Ascending aorta (tissue), 2 donors: ENCODE measurements around the gene WFS1. TPM values are rescaled to one million over a fixed set of nuclear protein-coding genes. Genes with fewer than 3 reads are reported as not detected.

Experiments used
- DNase-seq, 2 donors: peaks; one replicate each; pipeline ENCODE4 v3.0.0-alpha.2; 2019; ENCODE audit warnings: low spot score in 2 of 2
- H3K27ac ChIP-seq, 2 donors: fragments of 200-600 bp; sonication (generic); one replicate each; pipeline ENCODE4 v1.5.1; 2016 to 2017; ENCODE audit warnings: mild to moderate bottlenecking in 1 of 2
- H3K27me3 ChIP-seq: fragments of 200-600 bp; sonication (generic); one replicate; pipeline ENCODE4 v1.5.1; 2017
- H3K36me3 ChIP-seq, 2 donors: fragments of 200-600 bp; sonication (generic); one replicate each; pipeline ENCODE4 v1.5.1; 2016
- H3K4me1 ChIP-seq, 2 donors: fragments of 200-600 bp; sonication (generic); one replicate each; pipeline ENCODE4 v1.5.1; 2016 to 2017; ENCODE audit warnings: mild to moderate bottlenecking in 1 of 2
- H3K4me3 ChIP-seq, 2 donors: fragments of 200-600 bp; sonication (generic); one replicate each; pipeline ENCODE4 v1.5.1; 2016 to 2017; ENCODE audit warnings: mild to moderate bottlenecking in 1 of 2
- H3K9me3 ChIP-seq, 2 donors: fragments of 200-600 bp; sonication (generic); one replicate each; pipeline ENCODE4 v1.5.1; 2016
- intact Hi-C: fragments of 100-400 bp; cut with DNase I; formaldehyde crosslinking; loops from one replicate; pipeline ENCODE4 v1.15.1; 2023
- total RNA-seq: library from RNA; depleted of rRNA; stranded (reverse); fragments of >200 nt; gene quantifications from one replicate; pipeline ENCODE4 v1.1.0, GENCODE V29; 2016
- TF ChIP-seq, protein P1 (sequence below), 3 experiments: fragments of 200-600 bp in 2 of 3; fragments of 450-650 bp in 1 of 3; sonication (generic) in 2 of 3; IDR thresholded peaks; one replicate each; pipeline ENCODE4 v1.5.1; 2016 to 2019; ENCODE audit warnings: antibody characterized with exemption in 3 of 3, mild to moderate bottlenecking in 1 of 3, moderate library complexity in 1 of 3

WFS1 gene
- total RNA-seq, 1 donor from 2014 or later, result 166 TPM

DNA sequence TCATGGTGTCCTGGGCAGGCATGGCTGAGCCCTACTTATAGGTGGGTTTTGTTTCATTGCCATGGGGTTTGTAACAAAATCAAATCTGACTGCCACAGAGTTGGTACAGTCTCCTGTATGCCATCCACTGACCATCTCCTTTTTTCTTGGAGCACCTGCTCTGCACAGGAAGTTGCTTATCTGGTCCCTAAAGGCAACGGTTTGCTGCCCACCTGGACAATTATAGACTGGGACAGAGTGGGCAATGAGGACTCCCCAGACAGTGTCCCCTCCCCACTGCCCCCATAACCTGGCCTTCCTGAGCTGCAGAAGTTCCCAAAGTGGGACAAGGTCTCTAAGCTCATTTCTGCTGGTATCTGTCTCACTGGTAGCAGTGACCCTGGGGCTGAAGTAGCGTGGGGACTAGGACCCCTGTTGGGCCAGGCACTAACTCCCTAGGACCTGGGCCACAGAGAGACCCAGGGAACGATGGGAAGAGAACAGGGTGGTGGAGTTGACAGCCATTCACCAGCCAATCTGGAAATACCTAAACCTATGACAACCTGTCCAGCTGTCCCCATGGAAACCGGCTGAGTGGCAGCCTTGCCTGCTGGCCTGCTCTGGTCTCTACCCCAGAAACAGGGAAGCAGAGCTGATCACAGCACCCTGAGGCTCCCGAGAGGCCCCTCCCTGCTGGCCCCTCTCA, 64.7 kb downstream of the WFS1 start:
- Histone ChIP-seq H3K4me1 (no peaks in the 10 kb centered on the region), H3K9me3 (no peaks in the 10 kb centered on the region), H3K36me3 (no peaks in the 10 kb centered on the region), H3K27me3 (no peaks in the 10 kb centered on the region), H3K4me3 (no peak overlapping the region), H3K27ac (no peak overlapping the region)
- TF ChIP-seq, protein P1, sequence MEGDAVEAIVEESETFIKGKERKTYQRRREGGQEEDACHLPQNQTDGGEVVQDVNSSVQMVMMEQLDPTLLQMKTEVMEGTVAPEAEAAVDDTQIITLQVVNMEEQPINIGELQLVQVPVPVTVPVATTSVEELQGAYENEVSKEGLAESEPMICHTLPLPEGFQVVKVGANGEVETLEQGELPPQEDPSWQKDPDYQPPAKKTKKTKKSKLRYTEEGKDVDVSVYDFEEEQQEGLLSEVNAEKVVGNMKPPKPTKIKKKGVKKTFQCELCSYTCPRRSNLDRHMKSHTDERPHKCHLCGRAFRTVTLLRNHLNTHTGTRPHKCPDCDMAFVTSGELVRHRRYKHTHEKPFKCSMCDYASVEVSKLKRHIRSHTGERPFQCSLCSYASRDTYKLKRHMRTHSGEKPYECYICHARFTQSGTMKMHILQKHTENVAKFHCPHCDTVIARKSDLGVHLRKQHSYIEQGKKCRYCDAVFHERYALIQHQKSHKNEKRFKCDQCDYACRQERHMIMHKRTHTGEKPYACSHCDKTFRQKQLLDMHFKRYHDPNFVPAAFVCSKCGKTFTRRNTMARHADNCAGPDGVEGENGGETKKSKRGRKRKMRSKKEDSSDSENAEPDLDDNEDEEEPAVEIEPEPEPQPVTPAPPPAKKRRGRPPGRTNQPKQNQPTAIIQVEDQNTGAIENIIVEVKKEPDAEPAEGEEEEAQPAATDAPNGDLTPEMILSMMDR (IDR thresholded peaks at IDR 0.05), result no peak
- no peak for DNase-seq
- intact Hi-C loops, result no loop called here

DNA sequence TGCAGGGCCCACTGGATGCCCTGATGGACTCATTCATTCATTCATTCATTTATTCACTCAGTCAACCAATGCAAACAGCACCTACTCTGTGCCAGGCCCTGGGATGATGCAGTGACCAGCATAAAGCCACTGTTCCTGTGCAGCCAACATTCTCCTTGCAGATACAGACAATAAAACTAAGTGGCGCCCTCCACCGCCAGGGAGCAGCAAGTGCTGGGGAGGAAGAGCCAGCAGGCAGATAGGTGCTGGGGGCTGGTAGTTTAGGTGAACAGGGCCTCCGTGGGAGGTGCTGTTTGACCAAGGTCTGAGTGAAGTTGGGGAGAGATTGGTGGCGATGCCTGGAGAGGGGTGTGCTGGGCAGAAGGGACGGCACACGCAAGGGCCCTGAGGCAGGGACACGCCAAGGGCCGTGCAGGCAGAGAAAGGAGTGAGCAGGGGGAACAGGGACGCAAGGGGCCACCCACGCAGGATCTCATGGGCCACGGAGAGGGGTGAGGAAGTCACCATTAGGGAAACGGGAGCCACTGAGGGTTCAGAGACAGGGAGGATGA, 65.5 kb downstream of the WFS1 start:
- DNase-seq, result no peak
- Histone ChIP-seq H3K27ac (no peak overlapping the region), H3K36me3 (no peaks in the 10 kb centered on the region), H3K4me3 (no peak overlapping the region), H3K27me3 (no peaks in the 10 kb centered on the region), H3K9me3 (no peaks in the 10 kb centered on the region), H3K4me1 (no peaks in the 10 kb centered on the region)
- intact Hi-C loops, result no loop called here
- TF ChIP-seq, protein P1 (IDR thresholded peaks at IDR 0.05), result no peak

DNA sequence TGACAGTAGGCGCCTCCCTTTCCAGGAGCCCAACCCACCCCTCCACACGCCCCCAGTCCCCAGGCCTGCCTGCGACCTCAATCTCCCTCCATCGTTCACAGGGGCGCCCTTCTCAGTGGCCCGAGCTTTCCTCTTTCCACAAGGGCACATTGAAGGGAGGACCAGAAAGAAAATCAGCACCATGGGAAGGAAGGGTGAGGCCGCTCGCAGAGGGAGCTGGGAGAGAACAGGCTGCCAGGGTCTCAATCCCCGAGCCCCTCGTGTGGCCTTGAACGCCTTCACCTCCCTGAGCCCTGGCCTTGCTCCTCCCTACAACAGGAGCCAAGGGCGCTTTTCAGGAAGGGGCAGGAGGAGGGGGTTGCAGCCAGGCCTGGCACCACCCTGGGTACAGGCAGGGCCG, 66.5 kb downstream of the WFS1 start:
- H3K27ac ChIP-seq, result no peak overlapping the region
- TF ChIP-seq, protein P1 (IDR thresholded peaks at IDR 0.05), result no peak
- H3K4me3 ChIP-seq, result no peak overlapping the region
- H3K36me3 ChIP-seq, result no peaks in the 10 kb centered on the region
- no peaks in the 10 kb centered on the region for H3K27me3 ChIP-seq
- no peak for DNase-seq
- intact Hi-C loops, result no loop called here
- H3K9me3 ChIP-seq, result no peaks in the 10 kb centered on the region
- H3K4me1 ChIP-seq, result no peaks in the 10 kb centered on the region

DNA sequence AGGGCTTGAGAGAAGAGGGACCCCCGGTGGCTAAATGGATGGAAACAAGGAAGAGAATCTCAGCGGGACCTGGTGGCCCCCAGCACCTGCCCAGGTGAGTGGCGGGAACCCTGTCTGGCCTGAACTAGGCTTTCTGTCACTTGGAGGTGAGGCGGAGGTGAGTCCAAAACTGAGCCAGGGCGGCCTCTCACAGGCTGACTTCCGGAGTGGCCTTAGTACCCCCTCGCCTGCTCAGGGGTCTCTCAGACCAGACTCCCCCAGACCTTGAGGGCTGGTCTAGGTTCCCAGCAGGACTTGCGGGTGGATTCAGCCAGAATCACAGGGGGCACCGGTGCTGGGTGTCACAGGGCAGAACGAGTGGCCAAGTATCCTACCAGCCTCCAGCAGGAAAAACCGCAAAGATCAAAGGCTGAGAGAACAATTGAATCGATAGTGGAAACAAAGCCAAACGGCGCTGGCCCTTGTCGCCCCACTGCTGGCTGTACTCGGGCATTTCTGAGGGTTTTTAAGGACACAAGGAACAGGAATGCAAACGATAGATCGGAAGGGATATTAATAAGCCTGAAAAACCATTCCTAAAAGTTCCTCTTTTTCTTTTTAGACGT, 67.8 kb downstream of the WFS1 start:
- H3K27me3 ChIP-seq, result no peaks in the 10 kb centered on the region
- intact Hi-C loops, result no loop called here
- DNase-seq, result no peak

DNA sequence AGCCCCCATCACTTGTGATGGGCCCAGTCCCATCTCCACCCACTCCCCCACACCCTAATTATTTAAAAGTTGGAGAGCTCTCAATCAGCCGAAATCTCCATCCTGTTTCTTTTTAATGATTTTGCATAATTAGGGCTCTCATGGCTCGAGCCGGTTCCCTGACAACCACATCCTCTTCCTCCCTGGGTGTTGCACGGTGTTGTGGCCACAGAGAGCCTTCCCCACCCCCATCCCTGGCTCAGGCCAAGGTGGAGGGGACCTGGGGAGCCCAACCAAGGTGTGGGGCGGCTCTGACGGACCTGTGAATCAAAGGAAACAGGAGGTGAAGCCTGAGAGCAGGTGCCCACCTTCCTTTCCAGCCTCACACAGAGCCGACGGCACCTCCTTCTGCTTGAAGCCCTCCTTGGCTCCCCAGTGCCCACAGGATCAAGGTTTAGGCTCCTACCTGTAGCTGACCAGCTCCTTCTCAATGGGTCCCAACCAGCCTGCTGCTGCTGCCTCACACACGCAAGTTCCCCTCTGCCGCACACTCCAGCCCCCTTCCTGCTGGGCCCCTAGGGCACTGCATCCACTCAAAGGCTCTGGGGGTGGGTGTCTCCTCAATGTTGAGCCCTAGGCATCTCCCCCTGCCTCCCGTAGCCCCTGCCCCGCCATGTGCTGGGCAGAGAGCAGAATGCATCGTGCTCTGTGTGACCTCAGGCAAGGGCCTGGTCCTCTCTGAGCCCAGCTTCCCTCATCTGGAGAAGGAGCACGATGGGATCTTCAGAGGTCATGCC, 68.7 kb downstream of the WFS1 start:
- no peak for DNase-seq
- Histone ChIP-seq H3K27me3 (no peaks in the 10 kb centered on the region), H3K36me3 (no peaks in the 10 kb centered on the region), H3K4me1 (no peaks in the 10 kb centered on the region), H3K9me3 (no peaks in the 10 kb centered on the region), H3K4me3 (no peak overlapping the region), H3K27ac (no peak overlapping the region)
- TF ChIP-seq, protein P1 (IDR thresholded peaks at IDR 0.05), result no peak
- intact Hi-C loops, result no loop called here

More for the DNA sequence above, 67.8 kb downstream of the WFS1 start:
- H3K4me1 ChIP-seq, result no peaks in the 10 kb centered on the region
- no peaks in the 10 kb centered on the region for H3K36me3 ChIP-seq
- H3K9me3 ChIP-seq, result no peaks in the 10 kb centered on the region
- TF ChIP-seq, protein P1 (IDR thresholded peaks at IDR 0.05), result no peak
- H3K27ac ChIP-seq, result no peak overlapping the region
- H3K4me3 ChIP-seq, result no peak overlapping the region
